GM21367 (cell line): ENCODE data around the gene TMEM272.
"Not testable (repeated sequence)": the region's sequence is repeated elsewhere in the genome, so short reads cannot be mapped to it uniquely, and the experiment has no call there.

ENCODE experiments used
- ATAC-seq: cut with Tn5 transposase; IDR thresholded peaks from one replicate; pipeline ENCODE4 v1.9.1; 2021; ENCODE audit not compliant: unreplicated experiment

The TMEM272 gene

DNA sequence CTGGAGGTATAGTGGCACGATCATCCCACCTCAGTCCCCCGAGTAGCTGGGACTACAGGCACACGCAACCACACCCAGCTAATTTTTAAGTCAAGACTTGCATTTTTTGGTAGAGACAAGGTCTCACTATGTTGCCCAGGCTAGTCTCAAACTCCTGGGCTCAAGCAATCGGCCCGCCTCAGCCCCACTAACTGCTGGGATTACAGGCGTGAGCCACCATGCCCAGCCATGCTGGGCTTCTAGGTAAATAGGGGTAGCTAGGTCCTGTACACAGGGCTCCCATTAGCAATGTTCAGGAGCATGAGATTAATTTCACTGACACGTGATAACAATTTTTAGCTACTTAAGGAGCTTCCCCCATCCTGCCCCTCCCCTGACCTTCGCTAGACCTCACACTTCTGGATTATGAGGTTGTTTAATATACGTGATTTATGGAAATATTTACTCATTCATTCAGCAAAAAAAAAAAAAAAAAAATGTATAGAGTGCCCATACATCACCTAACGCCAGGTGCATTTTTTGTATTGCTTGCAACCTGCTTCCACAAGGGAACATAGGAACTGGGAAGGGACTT is 19.2 kb downstream of the TMEM272 start:
- no peak for ATAC-seq

DNA sequence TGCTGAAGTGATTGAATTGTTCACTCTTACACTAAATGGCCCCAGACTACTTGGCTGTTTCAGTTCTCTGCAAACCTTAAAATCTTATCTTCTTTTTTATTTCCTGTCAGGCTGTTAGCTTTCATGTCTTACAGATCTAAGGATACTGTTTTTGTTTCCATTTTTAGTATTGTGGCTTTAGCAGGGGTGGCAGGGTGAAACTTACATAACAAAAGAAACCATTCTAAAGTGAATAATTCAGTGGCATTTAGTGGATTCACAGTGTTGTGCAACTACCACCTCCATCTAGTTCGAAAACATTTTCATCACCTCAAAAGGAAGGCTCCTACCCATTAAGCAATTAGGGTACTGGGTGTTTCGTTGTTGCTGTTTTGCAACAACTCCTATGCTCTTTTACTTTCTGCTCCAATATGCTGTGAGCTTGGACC is 19.8 kb downstream of the TMEM272 start:
- no peak for ATAC-seq

DNA sequence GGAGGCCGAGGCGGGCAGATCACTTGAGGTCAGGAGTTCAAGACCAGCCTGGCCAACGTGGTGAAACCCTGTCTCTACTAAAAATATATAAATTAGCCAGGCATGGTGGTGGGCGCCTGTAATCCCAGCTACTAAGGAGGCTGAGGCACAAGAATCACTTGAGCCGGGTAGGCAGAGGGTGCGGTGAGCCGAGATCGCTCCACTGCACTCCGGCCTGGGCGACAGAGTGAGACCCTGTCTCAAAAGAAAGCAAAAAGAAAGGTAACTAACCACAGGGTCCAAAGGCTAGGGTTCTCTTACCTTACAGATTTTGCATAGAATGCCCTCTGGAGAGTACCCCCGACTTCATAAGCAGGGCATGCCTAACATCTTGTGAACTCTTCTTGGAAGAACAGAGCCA is 20.3 kb downstream of the TMEM272 start:
- ATAC-seq, result not testable (repeated sequence)

DNA sequence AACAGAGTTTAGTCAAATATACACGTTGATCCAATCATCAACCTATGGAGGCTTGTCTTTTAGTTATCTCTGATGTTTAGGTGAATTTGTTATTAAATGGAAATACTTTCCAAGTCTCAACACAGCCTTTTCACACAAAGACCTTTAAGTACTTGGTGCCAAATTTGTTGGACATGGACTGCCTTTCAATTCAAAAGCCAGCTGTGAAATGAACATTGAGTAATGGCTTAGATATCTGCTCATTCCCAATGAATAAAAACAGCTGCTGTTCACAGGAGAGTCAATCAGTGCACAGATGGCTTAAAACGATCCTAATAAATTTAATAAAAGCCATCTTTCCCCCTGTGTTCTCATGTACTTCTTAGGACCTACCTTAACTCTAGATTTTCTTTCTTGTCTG is 21.1 kb downstream of the TMEM272 start:
- no peak for ATAC-seq

DNA sequence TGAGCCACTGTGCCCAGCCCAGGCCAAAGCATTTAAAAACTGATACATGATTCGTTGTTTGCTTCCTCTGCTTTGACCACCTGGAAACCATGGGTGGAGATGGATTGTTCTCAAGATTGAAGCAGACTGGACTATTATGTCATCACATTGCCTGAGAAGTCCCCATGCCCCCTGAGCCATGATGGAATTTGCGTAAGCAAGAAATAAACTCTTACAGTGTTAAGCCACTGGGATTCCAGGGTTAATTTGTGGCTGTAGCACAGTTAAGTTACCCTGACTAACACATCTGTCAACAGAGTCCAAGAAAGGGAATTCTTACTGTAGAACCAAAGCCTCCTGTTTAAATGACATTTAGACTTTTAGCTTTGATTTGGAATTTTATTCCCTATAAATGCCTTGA is 21.6 kb downstream of the TMEM272 start:
- ATAC-seq, result no peak

DNA sequence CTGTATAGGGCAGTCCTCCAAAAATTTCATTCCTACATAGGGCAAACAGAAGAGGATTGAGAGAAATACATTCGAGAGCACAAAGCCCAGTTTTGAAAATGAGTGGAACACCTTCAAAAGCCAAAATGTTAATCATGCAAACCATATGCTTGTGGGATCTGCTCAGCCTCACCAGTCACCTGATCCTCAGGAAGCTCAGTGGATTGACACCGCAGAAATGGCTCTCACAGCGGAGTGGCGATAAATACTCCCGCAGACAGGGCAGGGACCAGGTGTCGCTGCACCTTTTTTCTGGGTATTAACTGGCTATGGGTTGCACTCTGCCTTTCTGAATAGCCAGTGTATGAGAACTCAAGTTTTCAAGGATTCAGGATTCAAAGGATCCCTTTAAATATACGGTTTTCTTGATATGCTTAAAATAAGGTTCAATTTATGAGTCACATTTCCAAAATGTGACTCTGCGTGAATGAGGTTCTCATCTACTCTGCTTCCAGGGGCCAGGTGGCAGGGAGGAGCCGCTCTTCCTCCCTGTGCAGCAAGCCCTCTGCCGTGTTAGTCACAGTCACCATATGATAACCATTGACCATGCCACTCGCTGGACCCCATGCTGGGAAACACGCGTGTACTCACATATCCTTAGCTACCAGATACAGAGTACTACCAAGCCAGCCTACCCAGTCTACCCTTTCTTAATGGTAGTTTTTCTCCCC is 22.7 kb downstream of the TMEM272 start:
- ATAC-seq, result no peak

DNA sequence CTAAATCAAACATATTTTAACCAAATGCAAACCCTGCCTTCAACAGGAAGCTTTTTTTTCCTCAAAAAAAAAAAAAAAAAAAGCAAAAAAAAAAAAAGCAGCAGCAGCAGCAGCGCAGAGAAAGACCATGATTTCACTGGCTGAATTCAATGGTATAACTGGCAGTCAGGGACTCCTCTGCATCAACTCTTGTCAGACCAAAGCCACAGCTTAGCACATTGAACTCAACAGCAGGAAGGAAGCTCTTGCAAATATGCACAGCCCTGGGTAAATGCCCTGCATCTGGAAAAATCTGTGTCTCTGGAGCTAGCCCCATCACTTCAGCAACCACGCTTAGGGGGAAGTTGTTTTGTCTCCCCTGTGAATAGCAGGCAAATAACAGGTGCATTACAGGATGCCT is 23.4 kb downstream of the TMEM272 start:
- no peak for ATAC-seq

DNA sequence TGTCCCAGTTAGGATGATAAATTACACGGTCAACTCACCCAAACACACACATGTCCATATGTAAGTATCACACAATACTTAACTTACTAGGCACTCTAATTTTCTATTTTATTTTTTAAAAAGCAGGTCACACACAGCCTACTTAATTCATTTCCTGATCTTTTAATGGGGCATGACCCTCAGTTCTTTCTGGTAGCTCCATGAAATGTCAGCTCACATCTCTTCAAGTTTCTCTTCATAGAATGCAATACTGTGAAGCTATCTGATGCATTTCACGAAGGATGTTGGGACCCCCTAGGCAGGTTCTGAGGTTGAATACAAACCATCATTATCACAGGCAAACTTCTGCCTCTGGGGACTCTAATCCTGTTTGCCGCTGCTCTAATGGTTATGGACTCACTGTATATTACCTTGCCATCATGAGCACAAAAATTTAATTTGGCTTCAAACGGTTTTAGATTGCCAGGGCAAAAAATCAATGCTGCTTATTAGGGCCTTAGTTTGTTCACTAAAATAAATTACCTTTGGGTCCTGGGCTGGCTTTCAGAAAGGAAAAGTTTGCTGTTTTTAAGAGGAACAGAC is 24.9 kb downstream of the TMEM272 start:
- no peak for ATAC-seq

DNA sequence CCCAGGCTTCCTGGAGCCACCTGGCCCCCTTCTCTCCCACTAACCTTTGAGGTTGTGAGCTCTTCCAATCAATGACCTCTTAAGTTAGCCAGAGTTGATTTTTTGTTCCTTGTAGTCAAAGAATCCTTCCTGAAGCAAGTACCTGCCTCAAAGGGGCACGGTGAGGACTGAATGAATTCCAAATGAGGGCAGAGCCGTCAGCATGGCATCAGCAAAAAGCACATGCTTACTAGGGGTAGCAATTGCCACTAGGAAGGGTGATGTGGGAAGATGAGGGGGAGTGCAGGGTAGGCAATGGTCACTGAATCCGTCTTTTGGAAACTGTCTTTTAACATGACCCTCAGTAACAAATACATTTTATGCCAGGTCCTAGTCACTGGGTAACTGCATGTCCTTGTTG is 25.4 kb downstream of the TMEM272 start:
- no peak for ATAC-seq

DNA sequence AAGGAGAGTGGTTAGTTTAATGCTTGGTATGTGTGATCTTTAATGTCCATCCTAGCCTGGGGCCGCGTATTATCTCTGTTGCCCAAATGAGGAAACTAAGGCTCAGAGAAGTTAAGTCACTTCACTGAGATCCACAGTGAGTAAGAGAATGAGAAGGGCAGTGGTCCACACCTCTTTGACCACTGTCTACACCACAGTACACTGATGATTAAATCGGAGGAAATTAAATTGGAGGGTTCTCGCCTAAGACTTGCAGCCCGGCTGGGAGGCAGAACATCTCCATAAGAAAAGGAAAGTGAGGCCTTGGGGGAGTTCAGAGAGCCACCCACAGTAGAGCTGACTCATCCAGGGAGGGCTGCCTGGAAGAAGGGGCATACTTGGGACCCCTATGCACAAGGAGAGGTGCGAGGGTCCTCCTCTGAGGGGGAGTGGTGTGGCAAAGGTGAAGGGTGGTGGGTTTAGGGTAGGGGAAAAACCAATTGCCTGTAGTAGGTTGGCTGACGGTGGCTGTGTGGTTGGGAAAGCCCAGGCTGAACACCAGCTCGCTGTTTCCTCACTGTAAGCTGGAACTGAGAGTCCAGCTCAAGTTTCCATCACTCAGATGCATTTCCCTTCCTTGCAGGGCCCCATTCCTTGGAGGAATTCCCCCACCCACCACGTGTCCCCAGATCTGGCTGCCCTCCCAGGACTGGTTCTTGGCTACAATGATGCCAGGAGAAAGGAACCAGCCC is 26.0 kb downstream of the TMEM272 start:
- no peak for ATAC-seq

DNA sequence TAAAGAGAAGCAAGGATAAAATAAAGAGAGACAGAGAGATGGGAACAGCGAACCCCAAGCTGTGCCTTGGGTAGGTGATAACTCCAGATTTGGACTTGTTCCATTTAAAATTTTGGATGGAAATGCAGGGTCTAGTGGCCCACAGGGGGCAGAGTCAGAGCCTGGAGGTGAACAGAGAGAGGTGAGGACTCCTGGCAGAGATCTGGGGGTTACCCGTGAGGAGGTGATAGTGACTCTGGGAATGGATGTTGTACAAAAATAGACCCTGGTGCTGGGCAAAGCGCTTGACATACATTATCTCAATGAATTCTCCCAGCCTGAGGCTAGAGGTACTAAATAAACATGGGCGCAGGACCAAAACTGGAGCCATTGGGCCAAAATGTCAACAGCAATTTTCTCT is 26.7 kb downstream of the TMEM272 start:
- ATAC-seq, result no peak

DNA sequence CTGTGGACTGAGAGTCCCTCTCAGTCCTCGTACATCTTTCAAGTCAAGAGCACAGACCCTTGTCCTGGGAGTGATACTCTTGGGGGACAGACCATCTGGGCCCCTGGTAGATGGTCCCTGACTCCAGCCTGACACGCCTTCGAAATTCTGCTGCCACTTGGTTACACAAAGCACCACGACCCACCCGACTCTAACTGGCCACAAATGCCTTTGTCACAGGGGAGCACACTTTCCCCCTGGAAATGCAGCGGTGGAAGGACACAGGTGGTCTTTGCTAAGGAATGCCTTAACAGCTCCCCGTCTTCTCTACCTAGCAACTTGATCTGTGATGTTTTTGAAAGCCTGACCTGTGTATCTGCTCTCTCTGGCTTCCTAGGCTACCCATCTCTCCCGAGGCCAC is 27.3 kb downstream of the TMEM272 start:
- ATAC-seq, result no peak

DNA sequence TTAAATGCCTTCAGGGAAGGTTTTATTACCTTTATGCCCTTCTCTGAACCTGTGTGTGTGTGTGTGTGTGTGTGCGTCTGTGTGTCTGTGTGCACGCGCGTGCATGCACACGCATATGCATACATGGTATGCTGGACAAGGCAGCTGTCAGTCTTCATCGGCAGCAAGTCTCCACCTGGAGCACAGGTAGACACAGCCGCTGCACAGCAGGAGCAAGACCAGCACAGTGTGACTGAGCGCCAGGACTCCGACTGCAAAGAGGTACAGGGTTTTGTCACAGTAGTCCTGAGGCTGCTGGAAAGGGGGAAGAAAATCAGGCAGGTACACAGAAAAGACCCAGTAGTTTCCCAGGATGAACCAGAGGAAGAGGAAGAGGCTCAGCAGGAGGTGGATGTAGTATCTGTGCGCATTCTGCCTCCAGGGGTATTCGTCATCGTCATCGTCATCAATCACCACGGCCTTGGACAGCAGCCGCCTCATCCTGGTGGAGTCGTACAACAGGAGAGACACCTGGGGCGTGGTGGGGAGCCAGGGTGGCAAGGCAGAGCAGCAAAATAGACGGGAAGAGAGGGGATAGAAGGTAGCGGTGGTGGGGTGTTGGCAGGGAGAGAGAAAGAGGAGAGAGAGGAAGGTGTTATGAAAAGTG is 28.2 kb downstream of the TMEM272 start:
- no peak for ATAC-seq

DNA sequence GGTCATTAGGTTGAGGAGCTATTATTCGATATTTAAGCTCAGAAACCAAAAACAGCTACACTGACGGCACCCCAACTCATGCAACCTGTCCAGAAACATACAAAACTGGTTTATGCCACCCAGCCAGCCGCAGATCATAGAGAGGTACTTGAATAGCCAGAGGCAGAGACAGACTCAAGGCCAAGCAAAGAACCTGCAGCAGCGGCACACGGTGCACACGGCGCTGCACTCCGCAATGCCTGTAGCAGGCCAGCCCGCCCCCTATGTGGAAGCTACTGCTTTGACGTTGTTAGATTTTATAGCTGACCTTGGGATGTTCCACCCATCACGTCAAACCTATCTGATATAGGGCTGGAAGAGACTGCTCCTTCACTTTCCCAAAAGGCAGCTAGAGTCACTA is 29.1 kb downstream of the TMEM272 start:
- no peak for ATAC-seq

DNA sequence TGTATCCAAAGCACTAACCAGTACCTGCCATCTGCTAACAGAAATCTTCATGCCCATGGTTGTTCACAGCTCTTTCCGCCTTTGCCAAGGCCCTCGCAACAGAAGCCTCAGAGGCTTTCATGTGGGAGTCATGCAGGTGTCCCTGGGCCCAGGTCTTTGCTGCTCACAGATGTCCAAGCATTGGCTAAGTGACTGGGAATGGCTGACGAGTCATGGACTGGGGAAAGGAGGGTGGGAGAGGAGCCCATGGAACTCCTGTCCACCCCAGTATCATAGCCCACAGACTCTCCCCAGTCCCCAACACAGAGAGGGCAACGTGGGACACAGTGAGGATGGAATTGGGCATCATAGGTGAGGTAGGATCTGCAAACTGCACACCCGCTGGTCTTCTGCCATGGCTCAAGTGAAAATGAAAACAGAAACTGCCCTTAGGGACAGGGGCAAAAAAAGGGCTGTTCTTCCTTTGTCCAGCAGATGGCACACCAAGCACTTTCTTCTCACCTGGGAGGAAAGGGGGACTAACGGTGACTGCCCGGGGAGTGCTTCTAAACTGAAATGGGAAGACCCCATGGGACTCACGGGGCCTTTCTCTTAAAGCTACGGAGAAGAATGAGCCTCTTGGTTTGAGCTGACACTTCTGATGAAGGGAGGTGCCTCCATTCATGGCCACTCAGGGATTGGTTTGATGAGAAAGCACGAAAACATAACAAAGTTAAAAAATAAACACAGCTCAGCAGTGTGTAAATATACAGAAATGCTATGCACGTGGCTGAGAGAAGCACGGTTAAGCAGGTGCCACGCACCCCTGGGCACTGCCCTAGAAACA is 29.9 kb downstream of the TMEM272 start:
- ATAC-seq, result peak; percentile 72

DNA sequence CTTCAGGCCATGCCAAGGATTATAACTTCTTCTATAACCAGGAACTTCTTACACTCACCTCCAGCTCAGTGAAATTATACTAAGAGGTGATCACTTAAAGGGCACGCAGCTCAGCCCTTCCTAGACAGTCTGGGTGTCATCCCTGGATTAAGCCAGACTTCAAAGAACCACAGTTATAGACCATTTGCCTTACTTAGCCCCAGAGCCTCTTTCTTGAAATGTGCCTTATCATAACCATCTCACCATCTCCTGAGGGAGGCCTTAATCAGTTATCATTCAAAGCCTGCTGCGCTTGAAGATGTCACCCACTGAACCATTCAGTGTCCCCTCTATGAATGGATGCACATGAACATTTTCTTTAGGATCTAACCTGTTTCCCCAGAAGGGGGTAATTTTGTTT is 30.9 kb downstream of the TMEM272 start:
- ATAC-seq, result no peak

DNA sequence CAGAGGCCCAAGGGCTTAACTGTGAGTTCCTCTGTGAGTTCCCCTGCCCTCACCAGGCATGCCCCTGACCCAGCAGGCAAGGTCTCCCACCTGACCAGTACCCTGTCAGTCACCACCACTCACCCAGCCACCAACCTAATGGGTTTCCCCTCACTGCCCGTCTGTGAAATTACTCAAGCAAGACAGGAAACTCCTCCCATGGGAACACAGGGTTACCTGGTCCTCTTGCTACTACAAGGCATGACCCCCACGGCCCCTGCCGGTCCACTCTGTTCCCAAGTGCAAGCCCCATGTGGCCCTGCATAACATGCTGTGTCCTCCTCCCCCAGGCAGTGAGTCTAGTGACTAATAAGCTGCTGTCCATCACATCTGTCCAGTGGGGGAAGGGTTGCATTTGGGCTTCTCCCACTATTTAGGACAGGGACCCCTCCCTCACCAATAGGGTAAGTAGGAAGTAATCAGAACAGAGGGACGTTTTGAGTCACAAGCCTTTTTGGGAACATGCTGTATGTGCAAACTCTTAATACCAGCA is 33.0 kb downstream of the TMEM272 start:
- ATAC-seq, result no peak

DNA sequence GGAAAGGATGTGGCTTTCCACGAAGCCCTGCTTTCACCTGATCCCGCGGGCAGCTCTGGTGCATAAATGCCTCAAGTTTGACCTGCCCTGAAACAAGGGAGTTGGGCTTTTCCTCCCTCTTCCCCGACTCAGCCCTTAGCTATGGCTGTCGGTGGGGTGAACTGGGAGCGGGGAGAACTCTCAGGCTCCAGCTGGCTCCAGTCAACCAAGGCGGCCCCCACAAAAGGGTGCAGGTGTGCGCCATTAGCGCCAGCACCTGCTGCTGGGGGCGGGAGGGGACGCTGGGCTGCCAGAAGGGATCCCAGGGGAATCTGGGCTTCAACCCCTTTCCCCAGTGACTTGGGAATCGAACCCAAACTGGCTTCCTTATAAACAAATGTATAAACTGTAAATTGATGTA is 33.9 kb downstream of the TMEM272 start:
- ATAC-seq, result no peak

DNA sequence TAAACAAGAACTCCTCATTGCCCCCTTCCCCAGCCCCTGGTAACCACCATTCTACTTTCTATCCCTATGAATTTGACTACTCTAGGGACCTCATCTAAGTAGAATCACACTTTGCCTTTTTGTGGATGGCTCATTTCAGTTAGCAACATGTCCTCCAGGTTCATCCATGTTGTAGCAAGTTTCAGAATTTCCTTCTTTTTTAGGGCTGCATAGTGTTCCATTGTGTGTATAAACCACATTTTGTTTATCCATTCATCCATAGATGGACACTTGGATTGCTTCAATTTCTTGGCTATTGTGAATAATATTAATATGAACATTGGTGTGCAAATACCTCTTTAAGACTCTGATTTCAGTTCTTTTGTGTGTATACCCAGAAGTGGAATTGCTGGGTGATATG is 36.2 kb downstream of the TMEM272 start:
- no peak for ATAC-seq

DNA sequence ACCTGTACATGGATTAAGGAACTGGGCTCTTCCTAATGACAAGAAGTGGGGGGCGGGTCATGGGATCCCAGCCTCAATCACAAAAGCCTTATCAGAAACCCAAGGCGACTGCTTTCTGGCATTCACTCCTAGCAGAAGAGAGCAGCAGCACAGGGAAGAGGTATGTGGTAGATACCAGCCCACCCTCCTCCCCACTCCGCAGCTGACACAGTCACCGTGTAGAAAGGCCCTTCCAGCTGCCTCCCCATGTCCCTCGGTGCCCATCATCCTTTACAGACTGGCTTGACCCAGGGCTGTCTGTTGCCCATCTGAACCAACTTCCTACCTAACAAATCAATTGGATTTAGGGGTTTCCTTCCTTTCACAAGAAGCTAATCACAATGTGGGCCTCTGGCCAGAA is 37.9 kb downstream of the TMEM272 start:
- ATAC-seq, result no peak
